HG03060 (cell line): ENCODE measurements around the gene TRPV2.
"Not testable (repeated sequence)": the region's sequence is repeated elsewhere in the genome, so short reads cannot be mapped to it uniquely, and the experiment has no call there.

ENCODE experiments used
- ATAC-seq: cut with Tn5 transposase; IDR thresholded peaks from one replicate; pipeline ENCODE4 v1.9.1; 2021; ENCODE audit warnings: low read depth, moderate number of reproducible peaks; ENCODE audit not compliant: unreplicated experiment

The TRPV2 gene

DNA sequence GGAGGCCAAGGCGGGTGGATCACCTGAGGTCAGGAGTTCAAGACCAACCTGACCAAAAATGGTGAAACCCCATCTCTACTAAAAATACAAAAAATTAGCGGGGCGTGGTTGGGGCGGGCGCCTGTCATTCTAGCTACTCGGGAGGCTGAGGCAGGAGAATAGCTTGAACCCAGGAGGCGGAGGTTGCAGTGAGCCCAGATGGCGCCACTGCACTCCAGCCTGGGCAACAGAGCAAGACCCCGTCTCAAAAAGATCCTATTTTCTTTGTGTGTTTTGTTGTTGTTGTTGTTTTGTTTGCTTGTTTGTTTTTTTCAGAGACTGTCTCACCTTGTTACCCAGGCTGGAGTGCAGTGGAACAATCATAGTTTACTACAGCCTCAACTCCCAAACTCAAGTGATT, 11.5 kb upstream of the TRPV2 start:
- ATAC-seq = not testable (repeated sequence)

DNA sequence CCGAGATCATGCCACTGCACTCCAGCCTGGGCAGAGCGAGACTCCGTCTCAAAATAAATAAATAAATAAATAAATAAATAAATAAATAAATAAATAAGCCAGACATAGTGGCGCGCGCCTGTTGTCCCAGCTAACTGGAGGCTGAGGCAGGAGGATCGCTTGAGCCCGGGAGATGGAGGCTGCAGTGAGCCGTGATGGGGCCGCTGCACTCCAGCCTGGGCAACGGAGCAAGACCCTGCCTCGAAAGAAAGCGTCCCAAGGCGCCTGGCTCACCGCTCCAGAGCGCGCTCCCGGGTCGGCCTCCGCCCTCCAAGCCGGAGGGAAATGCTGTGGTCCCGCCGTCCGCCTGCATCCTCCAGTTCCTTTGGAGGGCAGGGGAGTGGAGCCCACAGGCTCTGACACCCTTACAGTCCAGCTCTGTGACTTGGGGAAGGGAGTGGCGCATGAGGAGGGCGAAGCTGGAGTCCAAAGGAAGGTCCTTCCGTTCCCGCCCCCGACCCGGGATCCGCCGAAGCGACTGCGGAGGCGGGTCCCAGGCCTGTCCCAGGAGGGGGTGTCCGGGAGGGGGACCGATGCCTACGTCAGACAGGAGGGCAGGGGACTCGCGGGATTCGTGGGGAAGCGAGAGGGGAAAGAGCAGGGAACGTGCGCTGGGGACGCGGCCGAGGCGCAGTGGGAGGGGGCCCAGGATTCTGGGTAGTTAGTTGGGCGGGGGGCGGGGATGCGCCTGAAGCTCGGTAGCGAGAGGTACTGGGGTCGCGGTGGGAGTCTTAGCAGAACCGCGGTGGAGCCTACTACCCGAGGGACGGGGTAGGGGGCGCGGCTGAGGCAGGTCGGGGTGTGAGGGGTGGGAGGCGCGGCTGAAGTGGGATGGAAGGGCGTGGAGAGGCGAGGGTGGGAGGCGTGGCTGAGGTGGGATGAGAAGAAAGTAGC, 8.4 kb upstream of the TRPV2 start:
- ATAC-seq = no peak

DNA sequence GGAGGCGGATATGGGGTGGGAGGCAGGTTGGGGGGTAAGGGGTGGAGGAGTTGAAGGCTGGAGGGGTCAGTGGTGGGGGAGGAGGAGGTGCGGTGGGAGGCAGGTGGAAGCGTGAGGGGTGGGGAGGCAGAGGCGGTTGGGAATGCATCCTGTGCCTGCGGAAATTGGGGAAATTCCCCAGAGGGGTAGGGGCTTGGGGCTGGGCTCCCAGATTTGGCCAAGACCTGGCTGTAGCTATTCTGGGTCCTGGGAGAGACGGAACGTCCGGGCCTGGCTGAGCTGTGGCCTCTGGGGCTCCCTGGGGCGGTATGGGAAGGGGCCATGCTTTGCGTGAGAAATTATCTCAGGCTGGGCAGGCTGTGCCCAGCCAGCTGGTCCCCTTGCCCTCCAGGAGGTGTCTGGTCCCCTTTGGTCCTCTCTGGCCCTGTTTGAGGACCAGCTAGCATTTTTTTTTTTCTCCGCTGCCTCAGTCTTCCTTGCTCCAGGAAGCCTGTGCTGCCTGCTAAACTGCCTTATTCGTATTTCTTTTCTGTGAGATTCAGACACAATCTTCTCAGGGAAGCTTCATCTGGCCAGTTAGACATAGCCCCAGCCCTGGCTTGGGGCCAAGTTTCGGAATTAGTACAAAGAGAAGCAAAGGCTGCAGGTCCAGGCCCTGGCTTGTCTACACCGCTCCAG, 7.3 kb upstream of the TRPV2 start:
- ATAC-seq = peak; percentile 89

DNA sequence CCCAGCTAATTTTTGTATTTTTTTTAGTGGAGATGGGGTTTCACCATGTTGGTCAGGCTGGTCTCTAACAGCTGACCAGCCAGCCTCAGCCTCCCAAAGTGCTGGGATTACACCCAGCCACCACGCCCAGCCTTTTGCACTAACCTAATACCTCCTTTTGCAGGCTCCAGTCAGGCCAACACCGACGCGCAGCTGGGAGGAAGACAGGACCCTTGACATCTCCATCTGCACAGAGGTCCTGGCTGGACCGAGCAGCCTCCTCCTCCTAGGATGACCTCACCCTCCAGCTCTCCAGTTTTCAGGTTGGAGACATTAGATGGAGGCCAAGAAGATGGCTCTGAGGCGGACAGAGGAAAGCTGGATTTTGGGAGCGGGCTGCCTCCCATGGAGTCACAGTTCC, 2.0 kb downstream of the TRPV2 start:
- ATAC-seq = no peak

DNA sequence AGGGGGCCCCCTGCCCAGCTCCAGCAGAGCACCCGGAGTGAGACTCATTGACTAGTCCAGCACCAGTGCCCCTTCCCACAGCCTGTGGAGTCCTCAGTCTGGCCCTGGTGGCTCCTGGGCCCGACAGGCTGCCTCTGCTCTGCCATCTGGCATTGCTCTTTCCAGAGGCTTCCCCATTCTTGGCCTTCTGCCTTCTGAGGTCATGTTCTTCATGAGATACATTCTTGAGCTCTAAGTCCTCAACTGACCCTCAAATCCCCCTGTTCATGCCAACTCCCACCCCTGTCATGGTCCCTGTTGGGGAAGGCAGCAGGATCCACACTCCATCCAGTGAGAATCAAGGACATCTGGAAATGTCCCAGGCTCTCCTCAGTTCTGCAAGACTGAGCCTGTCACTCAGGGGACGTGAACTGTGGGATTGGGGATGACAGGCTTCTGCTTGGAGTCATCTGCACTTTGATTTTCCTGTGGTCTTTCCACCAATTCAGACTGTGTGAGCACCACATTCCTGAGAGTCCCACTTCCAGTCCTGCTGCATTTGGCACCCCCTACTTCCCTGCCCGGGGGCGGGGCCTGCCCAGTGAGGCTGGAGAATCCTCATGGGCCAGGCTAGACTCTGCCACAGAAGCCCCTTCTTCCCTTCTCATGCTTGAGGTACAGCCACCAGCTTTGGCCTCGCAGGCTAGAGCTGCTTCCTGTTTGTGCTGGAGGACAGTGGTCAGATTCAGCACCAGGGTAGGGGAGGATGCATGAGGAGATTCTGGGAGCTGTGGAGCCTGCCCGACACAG, 2.7 kb downstream of the TRPV2 start:
- ATAC-seq = no peak

DNA sequence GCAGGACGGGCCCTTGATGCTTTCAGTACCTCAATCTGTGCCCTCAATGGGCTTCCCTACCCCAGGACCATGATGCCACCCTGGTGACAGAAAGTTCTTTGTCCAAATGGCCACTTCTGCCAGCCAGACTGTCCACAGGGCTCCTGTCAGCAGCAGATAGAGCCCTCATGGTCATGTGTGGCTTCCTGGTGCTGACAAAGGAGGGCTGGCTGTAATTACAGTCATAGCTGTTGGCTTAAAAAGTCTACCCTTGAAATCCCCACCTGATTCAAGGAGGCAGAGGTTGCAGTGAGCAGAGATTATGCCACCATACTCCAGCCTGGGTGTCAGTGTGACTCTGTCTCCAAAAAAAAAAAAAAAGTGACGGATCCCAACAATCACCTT, 3.3 kb downstream of the TRPV2 start:
- no peak for ATAC-seq

DNA sequence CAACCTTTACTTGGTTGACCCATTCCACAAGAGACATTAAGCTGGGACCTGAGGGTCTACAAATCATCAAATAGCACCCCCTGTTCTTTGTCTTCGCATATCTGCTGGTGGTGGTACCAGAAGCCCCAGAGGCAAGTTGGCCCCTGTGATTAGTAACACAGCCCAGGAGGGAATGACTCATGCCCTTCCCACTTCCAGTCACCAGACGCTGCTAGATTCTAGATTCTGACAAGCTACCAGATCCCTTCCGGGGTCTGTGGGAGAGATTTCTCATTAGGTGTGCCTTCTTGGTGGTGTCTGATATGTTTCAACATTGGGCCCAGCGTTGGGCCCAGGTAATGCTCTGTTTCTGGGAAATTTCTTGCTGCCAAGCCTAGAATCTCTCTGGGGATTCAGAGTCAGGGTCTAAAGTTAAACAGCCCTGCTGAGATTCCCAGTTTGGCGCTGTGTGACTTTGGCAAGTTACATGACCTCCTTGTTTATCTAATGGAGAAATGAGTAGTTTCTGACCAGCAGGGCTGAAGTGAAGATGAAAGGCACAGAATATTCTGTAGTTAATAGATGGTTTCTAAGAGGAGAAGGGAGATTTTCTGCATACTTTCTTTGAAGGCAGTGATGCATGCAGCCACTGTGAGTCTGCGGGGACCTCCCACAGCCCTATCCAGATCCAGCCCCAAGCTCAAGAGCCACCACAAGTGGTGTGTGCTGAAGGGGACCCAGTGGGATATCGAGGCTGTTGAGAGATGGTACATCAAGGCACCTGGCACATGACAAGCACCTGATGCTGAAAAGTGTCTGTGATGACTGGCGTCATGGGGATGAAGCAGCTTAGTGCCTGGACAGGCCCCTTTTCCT, 3.9 kb downstream of the TRPV2 start:
- peak; percentile 36 for ATAC-seq

DNA sequence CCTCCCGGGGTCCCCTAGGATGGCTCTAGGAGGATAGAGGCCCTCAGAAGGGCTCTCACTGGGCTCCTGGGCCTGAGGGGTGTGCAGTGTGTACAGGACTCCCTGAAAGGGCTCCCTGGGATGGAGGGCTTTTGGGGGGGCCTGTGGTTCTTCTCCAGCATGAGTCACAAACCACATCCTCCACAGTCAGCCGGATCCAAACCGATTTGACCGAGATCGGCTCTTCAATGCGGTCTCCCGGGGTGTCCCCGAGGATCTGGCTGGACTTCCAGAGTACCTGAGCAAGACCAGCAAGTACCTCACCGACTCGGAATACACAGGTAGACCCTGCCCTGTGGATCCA, 4.5 kb downstream of the TRPV2 start:
- no peak for ATAC-seq

DNA sequence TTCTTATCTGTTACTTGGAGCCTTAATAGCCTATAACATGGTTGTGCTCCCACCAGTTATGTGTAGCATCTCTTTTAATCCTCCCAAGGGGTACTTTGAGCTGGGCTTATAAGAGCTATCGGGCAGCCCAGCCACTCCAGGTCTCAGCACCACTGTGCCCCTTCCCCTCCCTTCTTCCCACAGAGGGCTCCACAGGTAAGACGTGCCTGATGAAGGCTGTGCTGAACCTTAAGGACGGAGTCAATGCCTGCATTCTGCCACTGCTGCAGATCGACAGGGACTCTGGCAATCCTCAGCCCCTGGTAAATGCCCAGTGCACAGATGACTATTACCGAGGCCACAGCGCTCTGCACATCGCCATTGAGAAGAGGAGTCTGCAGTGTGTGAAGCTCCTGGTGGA, 7.0 kb downstream of the TRPV2 start:
- ATAC-seq = no peak

DNA sequence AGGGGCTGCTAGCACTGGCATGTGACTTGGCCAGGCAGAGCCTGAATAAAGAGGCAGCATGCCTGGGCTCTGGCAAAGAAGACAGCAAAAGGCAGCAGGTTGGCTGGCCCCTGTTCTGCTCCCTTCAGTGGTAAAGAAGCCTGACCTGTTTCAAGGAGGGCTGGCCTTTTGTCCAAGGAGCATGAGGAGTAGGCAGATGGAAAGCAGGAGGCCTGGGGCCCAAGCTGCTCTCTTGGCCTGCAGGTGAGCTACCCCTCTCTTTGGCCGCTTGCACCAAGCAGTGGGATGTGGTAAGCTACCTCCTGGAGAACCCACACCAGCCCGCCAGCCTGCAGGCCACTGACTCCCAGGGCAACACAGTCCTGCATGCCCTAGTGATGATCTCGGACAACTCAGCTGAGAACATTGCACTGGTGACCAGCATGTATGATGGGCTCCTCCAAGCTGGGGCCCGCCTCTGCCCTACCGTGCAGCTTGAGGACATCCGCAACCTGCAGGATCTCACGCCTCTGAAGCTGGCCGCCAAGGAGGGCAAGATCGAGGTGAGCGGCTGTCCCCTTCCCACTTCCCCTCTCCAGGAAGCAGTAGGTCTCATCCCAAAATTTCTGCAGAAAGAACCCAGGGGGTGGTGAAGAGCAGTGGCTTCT, 8.0 kb downstream of the TRPV2 start:
- ATAC-seq = no peak

DNA sequence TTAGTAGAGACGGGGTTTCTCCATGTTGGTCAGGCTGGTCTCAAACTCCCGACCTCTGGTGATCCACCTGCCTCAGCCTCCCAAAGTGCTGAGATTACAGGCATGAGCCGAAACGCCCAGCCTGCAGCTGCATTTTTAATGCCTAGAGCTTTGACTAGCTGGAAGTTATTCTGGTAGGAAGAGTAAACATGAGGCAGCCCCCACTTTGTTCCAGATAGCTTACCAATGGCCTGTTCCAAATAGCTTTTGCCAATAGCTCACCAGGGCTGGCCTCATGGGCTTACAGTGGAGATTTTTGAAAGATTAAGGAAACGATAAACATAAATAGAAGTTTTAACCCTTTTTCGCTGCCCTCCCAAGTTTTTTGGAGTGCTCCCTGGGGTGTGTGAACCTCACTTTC, 9.8 kb downstream of the TRPV2 start:
- ATAC-seq = no peak

DNA sequence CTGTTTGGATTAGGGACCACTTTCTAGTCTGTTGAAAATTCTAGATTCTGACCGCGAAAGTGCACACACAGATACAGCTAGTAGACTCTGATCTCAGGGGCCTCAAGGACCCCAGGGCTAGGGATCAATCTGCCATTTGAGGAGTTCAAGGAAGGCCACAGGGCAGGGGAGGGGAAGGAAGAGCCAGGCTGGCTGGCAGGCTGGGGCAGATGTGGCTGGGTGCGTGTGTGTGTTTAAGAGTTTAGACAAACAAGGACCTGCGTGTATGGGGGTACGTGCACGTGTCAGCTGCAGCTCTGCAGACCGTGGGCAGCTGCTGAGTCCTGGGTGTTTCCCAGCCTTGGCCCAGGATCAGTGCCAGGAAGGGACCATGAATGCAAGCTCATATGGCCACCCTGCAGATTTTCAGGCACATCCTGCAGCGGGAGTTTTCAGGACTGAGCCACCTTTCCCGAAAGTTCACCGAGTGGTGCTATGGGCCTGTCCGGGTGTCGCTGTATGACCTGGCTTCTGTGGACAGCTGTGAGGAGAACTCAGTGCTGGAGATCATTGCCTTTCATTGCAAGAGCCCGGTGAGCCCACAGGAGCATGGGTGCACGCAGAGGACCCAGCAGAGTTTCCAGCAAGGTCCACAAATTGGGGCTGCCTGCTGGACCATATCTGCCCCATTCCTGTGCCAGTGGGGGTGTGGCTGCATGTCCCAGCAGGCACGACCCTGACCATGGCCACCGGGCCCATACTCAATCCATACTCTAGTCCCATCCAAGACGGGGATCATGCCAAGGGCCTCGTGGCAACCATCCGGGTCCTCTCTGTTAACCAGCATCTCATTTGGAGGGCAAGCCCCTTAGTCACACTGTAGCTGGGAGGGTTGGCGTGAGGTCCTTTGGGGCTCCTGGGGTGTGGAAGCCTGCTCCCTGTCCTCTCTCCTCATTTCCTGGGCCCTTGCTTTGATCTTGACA, 10.6 kb downstream of the TRPV2 start:
- no peak for ATAC-seq

DNA sequence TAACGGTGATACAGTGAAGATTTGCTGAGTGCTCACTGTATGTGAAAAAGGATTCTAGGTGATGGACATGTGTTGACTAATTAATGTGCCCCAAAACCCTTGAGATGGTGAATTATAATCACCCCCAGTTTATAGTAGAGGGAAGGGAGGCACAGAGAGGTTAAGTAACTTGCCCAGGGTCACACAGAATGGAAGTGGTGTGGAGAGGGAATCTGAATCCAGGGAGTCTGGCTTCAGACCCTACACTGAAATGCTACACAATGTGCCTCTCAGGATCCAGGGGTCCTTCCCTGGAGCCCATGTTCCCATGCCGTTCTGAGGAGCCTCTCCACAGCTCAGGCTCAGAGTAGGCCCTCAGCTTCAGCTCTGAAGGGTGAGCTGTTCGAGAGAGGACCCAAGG, 11.6 kb downstream of the TRPV2 start:
- no peak for ATAC-seq

DNA sequence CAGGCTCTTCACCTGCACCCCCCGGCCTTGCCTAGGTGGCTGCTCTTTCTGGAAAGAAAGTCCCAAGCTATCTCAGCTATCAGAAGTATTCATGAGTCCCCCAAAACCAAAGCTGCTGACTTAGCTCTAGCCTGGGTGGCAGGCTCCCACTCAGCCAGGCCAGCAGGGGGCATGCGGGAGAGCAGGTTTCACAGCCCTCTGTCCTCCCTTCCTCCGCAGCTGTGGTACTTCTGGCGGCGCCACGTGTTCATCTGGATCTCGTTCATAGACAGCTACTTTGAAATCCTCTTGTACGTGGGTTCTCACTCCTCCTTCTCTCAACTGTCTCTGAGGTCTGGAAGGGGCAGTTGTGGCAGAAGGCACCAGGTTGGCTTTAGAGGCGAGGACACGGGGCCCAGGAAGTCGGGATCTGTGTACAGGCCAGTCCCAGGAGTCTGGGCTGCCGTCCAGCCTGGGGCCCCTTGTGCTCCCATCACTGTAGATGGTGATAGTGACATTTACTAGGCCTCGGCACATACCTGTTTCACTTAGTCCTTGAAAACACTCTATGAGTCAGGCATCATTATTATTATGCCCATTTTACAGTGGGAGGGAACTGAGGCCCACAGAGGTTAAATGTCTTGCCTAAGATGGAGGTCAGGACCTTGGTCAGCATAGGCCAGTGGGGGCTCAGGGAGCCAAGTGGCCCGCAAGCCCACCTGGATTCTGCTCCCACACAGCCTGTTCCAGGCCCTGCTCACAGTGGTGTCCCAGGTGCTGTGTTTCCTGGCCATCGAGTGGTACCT, 12.9 kb downstream of the TRPV2 start:
- no peak for ATAC-seq

DNA sequence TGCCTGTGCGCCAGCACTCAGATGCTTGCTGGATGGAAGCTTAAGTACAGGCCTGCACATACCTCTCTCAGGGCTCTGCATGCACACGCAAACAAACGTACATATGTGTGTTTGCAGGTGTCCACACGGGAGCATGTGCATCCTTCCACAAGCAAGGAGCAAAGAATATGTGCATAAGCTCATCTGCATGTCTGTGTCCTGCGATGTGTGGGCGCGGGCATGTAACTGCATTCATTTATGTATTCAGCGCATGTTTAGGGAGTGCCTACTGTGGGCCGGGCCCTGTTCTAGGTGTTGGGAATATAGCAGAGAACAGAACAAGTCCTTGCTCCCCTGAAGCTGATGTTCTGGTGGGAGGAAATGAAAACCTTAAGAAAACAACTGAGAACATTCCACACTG, 13.7 kb downstream of the TRPV2 start:
- no peak for ATAC-seq

DNA sequence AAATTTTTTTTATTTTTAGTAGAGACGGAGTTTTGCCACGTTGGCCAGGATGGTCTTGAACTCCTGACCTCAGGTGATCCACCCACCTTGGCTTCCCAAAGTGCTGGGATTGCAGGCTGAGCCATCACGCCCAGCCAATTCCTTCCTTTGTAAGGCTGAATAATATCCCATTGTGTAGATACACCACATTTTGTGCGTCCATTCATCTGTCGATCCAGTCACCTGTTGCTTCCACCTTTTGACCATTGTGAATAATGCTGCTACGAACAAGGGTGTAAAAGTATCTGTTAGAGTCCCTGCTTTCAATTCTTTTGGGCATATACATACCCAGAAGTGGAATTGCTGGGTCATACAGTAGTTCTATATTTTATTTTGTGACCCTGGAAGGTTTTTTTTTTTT, 15.3 kb downstream of the TRPV2 start:
- ATAC-seq = no peak

DNA sequence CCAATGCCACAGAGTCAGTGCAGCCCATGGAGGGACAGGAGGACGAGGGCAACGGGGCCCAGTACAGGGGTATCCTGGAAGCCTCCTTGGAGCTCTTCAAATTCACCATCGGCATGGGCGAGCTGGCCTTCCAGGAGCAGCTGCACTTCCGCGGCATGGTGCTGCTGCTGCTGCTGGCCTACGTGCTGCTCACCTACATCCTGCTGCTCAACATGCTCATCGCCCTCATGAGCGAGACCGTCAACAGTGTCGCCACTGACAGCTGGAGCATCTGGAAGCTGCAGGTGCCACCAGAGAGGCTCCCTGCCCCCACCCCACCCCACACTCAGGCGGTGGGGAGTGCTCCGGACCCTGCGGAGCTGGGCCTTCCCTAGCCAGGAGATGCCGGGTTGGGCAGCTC, 16.6 kb downstream of the TRPV2 start:
- no peak for ATAC-seq

DNA sequence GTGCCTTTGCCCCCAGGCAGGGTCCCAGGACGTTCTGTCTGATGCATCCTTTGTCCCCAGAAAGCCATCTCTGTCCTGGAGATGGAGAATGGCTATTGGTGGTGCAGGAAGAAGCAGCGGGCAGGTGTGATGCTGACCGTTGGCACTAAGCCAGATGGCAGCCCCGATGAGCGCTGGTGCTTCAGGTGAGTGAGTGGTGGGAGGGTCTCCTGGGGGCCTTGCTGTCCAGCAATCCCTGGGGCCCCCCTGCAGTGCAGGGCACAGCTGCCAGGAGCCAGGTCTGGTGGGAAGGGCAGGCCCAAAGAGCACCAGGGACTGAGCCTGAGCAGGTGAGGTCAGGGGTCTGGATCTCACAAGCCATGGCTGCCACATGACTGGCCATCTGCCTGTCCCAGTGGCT, 18.1 kb downstream of the TRPV2 start:
- ATAC-seq = no peak
